ENCODE data around the gene AGPAT4. TPM values are rescaled to one million over a fixed set of nuclear protein-coding genes. Genes with fewer than 3 reads are reported as not detected.

The AGPAT4 gene
- total and polyA plus RNA-seq, 2 donors (not counting 3 experiments of a cell fraction or from before 2014, with no cell fraction given) = 10.2 to 15.2 TPM

DNA sequence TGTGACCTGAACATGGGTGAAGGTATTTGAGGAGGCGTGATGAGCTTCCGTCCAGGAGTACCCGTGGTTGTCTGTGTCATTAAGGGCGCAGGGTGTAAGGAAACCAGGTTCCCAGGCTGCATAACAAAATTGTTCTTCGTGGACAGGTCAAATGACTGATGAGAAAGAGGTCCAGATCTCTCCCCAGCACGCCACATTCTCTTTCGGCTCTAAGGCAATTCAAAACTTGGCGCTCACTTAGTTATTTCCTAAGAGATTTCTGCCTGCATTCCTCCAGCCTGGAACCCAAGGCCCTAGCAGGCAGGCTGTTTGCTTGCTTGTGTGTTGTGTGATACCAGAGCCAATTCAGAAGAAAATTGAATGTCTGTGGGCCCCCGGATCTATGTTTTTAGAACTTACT lies 139.9 kb downstream of the AGPAT4 start:
- no peaks in the 10 kb centered on the region for H3K27me3 ChIP-seq (ENCODE audit: control insufficient read depth in 2 of 2, insufficient read depth in 2 of 2, low read length in 2 of 2)
- H3K4me2 ChIP-seq (ENCODE audit: insufficient read depth, low read length) = no peak overlapping the region
- H3K9me3 ChIP-seq (replicated peaks; ENCODE audit: control insufficient read depth, insufficient read depth, low read length) = no peaks in the 10 kb centered on the region
- DNase-seq (ENCODE audit: low read depth, low spot score) (no peak), FAIRE-seq (no peak)
- H4K20me1 ChIP-seq (replicated peaks; ENCODE audit: control insufficient read depth, extremely low read depth, insufficient read depth, low read length) = no peaks in the 10 kb centered on the region
- intact Hi-C loops (cut with micrococcal nuclease) (loop anchor here (5.0 kb wide), 1 partner anchor 138 kb away; the partner anchor contains the start of gene AGPAT4), dilution Hi-C loops (cut with MboI; ENCODE audit: extremely low pct_ligation_motif_present, low sequenced_read_pairs) (no loop called here)
- no peaks in the 10 kb centered on the region for H3K79me2 ChIP-seq (ENCODE audit: control insufficient read depth, insufficient read depth, low read length)
- H3K9ac ChIP-seq (replicated peaks; ENCODE audit: extremely low read depth, insufficient read depth, low read length) = no peak overlapping the region
- CTCF ChIA-PET = interaction anchor here (1.1 kb wide), 1 partner anchor 237 kb away, joined by 4 read pairs; no protein-coding TSS in a partner anchor
- H3K4me3 ChIP-seq (replicated peaks in 1 of 3; ENCODE audit: insufficient read depth in 1 of 3, low read depth in 1 of 3, low read length in 3 of 3) = no peak overlapping the region
- POLR2A ChIA-PET = no interaction called here
- no peak overlapping the region for H3K27ac ChIP-seq (ENCODE audit: insufficient read depth, low read depth, low read length)
- TF ChIP-seq MAX (IDR thresholded peaks at IDR 0.05; ENCODE audit: insufficient read depth, insufficient read length) (no peak), JUN (IDR thresholded peaks at IDR 0.05; ENCODE audit: borderline replicate concordance, insufficient read depth, insufficient read length, low read depth) (no peak), CTCF (IDR thresholded peaks at IDR 0.05; ENCODE audit: extremely low read depth in 1 of 2, insufficient read depth in 1 of 2, low read depth in 1 of 2, low read length in 2 of 2) (no peak), FOS (IDR thresholded peaks at IDR 0.05; ENCODE audit: borderline replicate concordance, insufficient read depth, low read length) (no peak), POLR2A (IDR thresholded peaks at IDR 0.05; ENCODE audit: low read depth, low read length) (no peak), MYC (IDR thresholded peaks at IDR 0.05; ENCODE audit: low read depth, low read length) (no peak), POLR2AphosphoS5 (IDR thresholded peaks at IDR 0.05; ENCODE audit: insufficient read depth, low read depth, low read length) (no peak), EZH2 (IDR thresholded peaks at IDR 0.05; ENCODE audit: borderline replicate concordance, low read depth, low read length, severe bottlenecking) (no peak), GATA2 (IDR thresholded peaks at IDR 0.05; ENCODE audit: insufficient read depth, insufficient read length, low read depth, low read length) (no peak)
- H3K9me1 ChIP-seq (replicated peaks; ENCODE audit: control insufficient read depth, extremely low read depth, insufficient read depth, low read length) = no peaks in the 10 kb centered on the region
- H3K4me1 ChIP-seq (ENCODE audit: control insufficient read depth, extremely low read depth, insufficient read depth, low read length) = no peaks in the 10 kb centered on the region
- peaks cover 0 to 7% of the 10 kb centered on the region in 2 experiments for H3K36me3 ChIP-seq (ENCODE audit: control insufficient read depth in 2 of 2, extremely low read depth in 1 of 2, insufficient read depth in 2 of 2, low read length in 2 of 2)
- BruUV-seq (replicated peaks) = no TSS peak
- no peak overlapping the region for H2AFZ ChIP-seq (ENCODE audit: low read depth, low read length)
